ENCODE measurements around the gene GARRE1.

- TF ChIP-seq CTCF (IDR thresholded peaks at IDR 0.05; ENCODE audit: control extremely low read depth in 1 of 3, insufficient read depth in 1 of 3, low read depth in 1 of 3, low read length in 3 of 3) (no peak), RAD21 (IDR thresholded peaks at IDR 0.05 in 1 of 2, conservative IDR thresholded peaks at IDR 0.05 in 1 of 2; ENCODE audit: low read depth in 2 of 2, low read length in 2 of 2) (no peak), POLR2A (IDR thresholded peaks at IDR 0.05; ENCODE audit: control extremely low read depth in 1 of 2, low read depth in 2 of 2, low read length in 2 of 2) (no peak), TBP (IDR thresholded peaks at IDR 0.05; ENCODE audit: low read depth, low read length) (no peak), EZH2 (IDR thresholded peaks at IDR 0.05; ENCODE audit: low read depth, low read length, severe bottlenecking) (no peak), TCF12 (IDR thresholded peaks at IDR 0.05; ENCODE audit: low read depth, low read length) (no peak), E2F6 (IDR thresholded peaks at IDR 0.05) (no peak), USF2 (IDR thresholded peaks at IDR 0.05; ENCODE audit: low read length) (no peak), BACH1 (IDR thresholded peaks at IDR 0.05; ENCODE audit: low read length) (no peak), RBBP5 (IDR thresholded peaks at IDR 0.05; ENCODE audit: borderline replicate concordance, low read depth, low read length) (no peak), GABPA (IDR thresholded peaks at IDR 0.05; ENCODE audit: borderline replicate concordance, insufficient read depth, low read length) (no peak)
Measured at GRCh38 chr19:34278783-34279182, 24.4 kb downstream of the GARRE1 start.

All from H1 (cell line).